ENCODE data around the gene FBXW9. TPM values are rescaled to one million over a fixed set of nuclear protein-coding genes. Genes with fewer than 3 reads are reported as not detected.
"Not testable (repeated sequence)": the region's sequence is repeated elsewhere in the genome, so short reads cannot be mapped to it uniquely, and the experiment has no call there.

FBXW9 gene
- total and polyA plus RNA-seq, 10 donors = 1.7 to 7.4 (median 4.3) TPM

DNA sequence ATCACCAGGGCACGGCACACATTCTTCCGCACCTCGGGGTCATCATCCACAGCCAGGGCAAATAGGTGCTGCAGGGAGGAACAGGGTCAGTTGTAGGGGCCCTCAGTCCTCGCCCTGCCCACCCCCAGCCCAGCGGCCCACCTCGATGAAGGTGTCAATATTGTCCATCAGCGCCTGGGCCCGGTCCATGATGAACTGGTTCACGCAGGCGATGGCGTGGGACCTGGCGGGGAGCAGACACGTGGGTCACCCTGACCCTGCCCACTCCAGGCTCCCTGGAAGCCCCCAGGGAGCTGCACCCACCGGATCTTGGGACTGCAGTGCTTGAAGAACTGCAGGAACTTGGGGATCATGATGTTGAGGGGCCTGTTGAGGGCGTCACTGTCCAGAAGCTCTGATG, 18.7 kb upstream of the FBXW9 start:
- no peak for DNase-seq
- intact Hi-C loops (cut with DNase I; ENCODE audit: low total_unique reads) = loop anchor here (5.0 kb wide), 1 partner anchor 42 kb away; no protein-coding TSS in a partner anchor
- no peak overlapping the region for H3K4me3 ChIP-seq
- H3K27ac ChIP-seq = no peak overlapping the region
- H3K4me1 ChIP-seq = peaks cover under 1 to 32% (median 8%) of the 10 kb centered on the region in 6 donors
- H3K9me3 ChIP-seq = no peaks in the 10 kb centered on the region
- peaks cover 4 to 95% (median 73%) of the 10 kb centered on the region in 6 donors for H3K36me3 ChIP-seq
- 94 to 99% (median 96%) methylated on average over 15 of the region's 15 CpGs; no CpG with 5 or more reads in 1 of the 5 donors for WGBS, 5 donors
- peak in 1 of 3 donors; percentile 37 for TF ChIP-seq POLR2AphosphoS5 (IDR thresholded peaks at IDR 0.05)
- no peak for TF ChIP-seq POLR2A (IDR thresholded peaks at IDR 0.05)
- H3K27me3 ChIP-seq (replicated peaks in 1 of 7) = no peaks in the 10 kb centered on the region

- DNase-seq; H3K27ac ChIP-seq; H3K4me3 ChIP-seq; intact Hi-C loops (cut with DNase I; ENCODE audit: low total_unique reads); H3K27me3 ChIP-seq (replicated peaks in 1 of 7); H3K9me3 ChIP-seq: not testable (repeated sequence)
- peaks cover 0 to 14% (median 0%) of the 10 kb centered on the region in 6 donors for H3K4me1 ChIP-seq
- peaks cover 6 to 98% (median 80%) of the 10 kb centered on the region in 6 donors for H3K36me3 ChIP-seq
- 85 to 94% (median 93%) methylated on average over 9 of the region's 9 CpGs for WGBS, 5 donors
These were observed 16.9 kb upstream of the FBXW9 start for GRCh38 chr19:12713304-12713703.

DNA sequence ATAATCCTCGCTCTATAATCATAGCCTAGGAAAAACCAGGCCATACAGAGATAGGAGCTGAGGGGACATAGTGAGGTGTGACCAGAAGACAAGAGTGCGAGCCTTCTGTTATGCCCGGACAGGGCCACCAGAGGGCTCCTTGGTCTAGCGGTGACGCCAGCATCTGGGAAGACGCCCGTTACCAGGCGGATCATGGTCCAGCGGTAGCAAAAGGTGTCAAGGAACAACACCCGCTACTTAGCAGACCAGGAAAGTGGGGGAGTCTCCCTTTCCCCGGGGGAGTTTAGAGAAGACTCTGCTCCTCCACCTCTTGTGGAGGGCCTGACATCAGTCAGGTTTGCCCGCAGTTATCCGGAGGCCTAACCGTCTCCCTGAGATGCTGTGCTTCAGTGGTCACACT, 15.6 kb upstream of the FBXW9 start:
- TF ChIP-seq, protein P1, sequence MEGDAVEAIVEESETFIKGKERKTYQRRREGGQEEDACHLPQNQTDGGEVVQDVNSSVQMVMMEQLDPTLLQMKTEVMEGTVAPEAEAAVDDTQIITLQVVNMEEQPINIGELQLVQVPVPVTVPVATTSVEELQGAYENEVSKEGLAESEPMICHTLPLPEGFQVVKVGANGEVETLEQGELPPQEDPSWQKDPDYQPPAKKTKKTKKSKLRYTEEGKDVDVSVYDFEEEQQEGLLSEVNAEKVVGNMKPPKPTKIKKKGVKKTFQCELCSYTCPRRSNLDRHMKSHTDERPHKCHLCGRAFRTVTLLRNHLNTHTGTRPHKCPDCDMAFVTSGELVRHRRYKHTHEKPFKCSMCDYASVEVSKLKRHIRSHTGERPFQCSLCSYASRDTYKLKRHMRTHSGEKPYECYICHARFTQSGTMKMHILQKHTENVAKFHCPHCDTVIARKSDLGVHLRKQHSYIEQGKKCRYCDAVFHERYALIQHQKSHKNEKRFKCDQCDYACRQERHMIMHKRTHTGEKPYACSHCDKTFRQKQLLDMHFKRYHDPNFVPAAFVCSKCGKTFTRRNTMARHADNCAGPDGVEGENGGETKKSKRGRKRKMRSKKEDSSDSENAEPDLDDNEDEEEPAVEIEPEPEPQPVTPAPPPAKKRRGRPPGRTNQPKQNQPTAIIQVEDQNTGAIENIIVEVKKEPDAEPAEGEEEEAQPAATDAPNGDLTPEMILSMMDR (IDR thresholded peaks at IDR 0.05 in 8 of 11, conservative IDR thresholded peaks at IDR 0.05 in 3 of 11) = peak in 8 of 11 experiments; percentile 13 to 54 (median 31)
- H3K4me3 ChIP-seq; H3K4me1 ChIP-seq; intact Hi-C loops (cut with DNase I; ENCODE audit: low total_unique reads); H3K9me3 ChIP-seq; H3K27ac ChIP-seq; DNase-seq; H3K27me3 ChIP-seq (replicated peaks in 1 of 7): not testable (repeated sequence)
- peaks cover 6 to 98% (median 83%) of the 10 kb centered on the region in 6 donors for H3K36me3 ChIP-seq
- WGBS, 5 donors = 54 to 95% (median 61%) methylated on average over 9 to 12 of the region's 14 CpGs

DNA sequence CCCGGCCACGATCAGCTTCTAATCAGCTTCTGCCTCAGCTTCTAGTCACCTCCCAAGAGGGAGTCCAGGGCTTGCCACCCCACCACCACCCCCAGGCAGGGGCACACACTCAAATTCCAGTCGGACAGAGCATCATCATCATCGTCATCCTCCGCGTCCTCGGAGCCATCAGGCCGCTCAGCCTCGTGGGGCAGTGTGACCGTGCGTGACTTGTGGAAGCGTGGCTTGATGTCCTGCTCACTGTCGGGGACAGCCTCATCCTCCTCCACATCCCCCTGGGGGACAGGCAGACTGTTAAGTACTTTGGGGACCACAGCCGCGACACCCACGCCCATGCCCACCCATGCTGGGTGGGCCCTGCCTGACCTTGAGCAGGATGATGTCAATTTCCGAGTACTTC, 14.8 kb upstream of the FBXW9 start:
- WGBS, 5 donors = 93 to 96% (median 94%) methylated on average over 15 to 17 of the region's 17 CpGs
- TF ChIP-seq, protein P1 (IDR thresholded peaks at IDR 0.05 in 8 of 11, conservative IDR thresholded peaks at IDR 0.05 in 3 of 11) = no peak
- TF ChIP-seq POLR2AphosphoS5 (IDR thresholded peaks at IDR 0.05) (peak in 2 of 3 donors; percentile 16 to 51), POLR2A (IDR thresholded peaks at IDR 0.05) (no peak)

GRCh38 chr19:12708641-12709040, 12.2 kb upstream of the FBXW9 start:
- no peaks in the 10 kb centered on the region for H3K4me1 ChIP-seq
- H3K27ac ChIP-seq = no peak overlapping the region
- intact Hi-C loops (cut with DNase I; ENCODE audit: low total_unique reads) = no loop called here
- DNase-seq = no peak
- 92 to 98% (median 94%) methylated on average over 8 of the region's 8 CpGs for WGBS, 5 donors
- TF ChIP-seq, protein P1 (IDR thresholded peaks at IDR 0.05 in 8 of 11, conservative IDR thresholded peaks at IDR 0.05 in 3 of 11) = no peak
- TF ChIP-seq POLR2A (IDR thresholded peaks at IDR 0.05) = no peak
- TF ChIP-seq POLR2AphosphoS5 (IDR thresholded peaks at IDR 0.05) = no peak
- no peak overlapping the region for H3K4me3 ChIP-seq
- H3K27me3 ChIP-seq (replicated peaks in 1 of 7) = no peaks in the 10 kb centered on the region
- H3K36me3 ChIP-seq = peaks cover 2 to 98% (median 92%) of the 10 kb centered on the region in 6 donors
- H3K9me3 ChIP-seq = no peaks in the 10 kb centered on the region

More for the DNA sequence above, 14.8 kb upstream of the FBXW9 start:
- intact Hi-C loops (cut with DNase I; ENCODE audit: low total_unique reads) = no loop called here
- no peak for DNase-seq
- no peak overlapping the region for H3K27ac ChIP-seq
- no peaks in the 10 kb centered on the region for H3K4me1 ChIP-seq
- H3K27me3 ChIP-seq (replicated peaks in 1 of 7) = no peaks in the 10 kb centered on the region
- H3K4me3 ChIP-seq = no peak overlapping the region
- peaks cover 6 to 98% (median 89%) of the 10 kb centered on the region in 6 donors for H3K36me3 ChIP-seq
- H3K9me3 ChIP-seq = no peaks in the 10 kb centered on the region
